Stomach (tissue), 9 donors: ENCODE results near the gene ZNF581. TPM values are rescaled to one million over a fixed set of nuclear protein-coding genes. Genes with fewer than 3 reads are reported as not detected.
A peak's percentile ranks its signal among the peaks of the same experiment; 100 is the strongest.

Source experiments
- DNase-seq, 2 donors: peaks; one replicate each; pipeline versions ENCODE4 v3.0.0 to v3.0.0-alpha.2; 2013 to 2019
- H3K27ac ChIP-seq, 5 donors: fragments of 200-600 bp in 4 of 5; sonication (generic) in 4 of 5; one replicate each; pipeline ENCODE4 v1.5.1; 2013 to 2019; ENCODE audit warnings: mild to moderate bottlenecking in 1 of 5, moderate library complexity in 1 of 5
- H3K27me3 ChIP-seq, 3 donors: fragments of 200-600 bp; sonication (generic); one replicate each; pipeline ENCODE4 v1.5.1; 2017 to 2019; ENCODE audit warnings: mixed run types in 1 of 3
- H3K36me3 ChIP-seq, 4 donors: fragments of 200-600 bp; sonication (generic); 1 replicate in 3 of 4; 2 replicates in 1 of 4; pipeline ENCODE4 v1.5.1; 2016 to 2019
- H3K4me1 ChIP-seq, 4 donors: fragments of 200-600 bp; sonication (generic); one replicate each; pipeline ENCODE4 v1.5.1; 2016 to 2019
- H3K4me3 ChIP-seq, 4 donors: fragments of 200-600 bp; sonication (generic) in 3 of 4; one replicate each; pipeline ENCODE4 v1.5.1; 2016 to 2019; ENCODE audit warnings: mild to moderate bottlenecking in 1 of 4
- H3K9me3 ChIP-seq, 4 donors: fragments of 200-600 bp; sonication (generic); one replicate each; pipeline ENCODE4 v1.5.1; 2016 to 2019
- CTCF ChIP-seq, 7 experiments: fragments of 450-650 bp in 4 of 7; fragments of 200-600 bp in 3 of 7; sonication (generic) in 3 of 7; IDR thresholded peaks; one replicate each; pipeline ENCODE4 v1.5.1; 2016 to 2019; ENCODE audit warnings: antibody characterized with exemption in 7 of 7, control low read depth in 2 of 7, mild to moderate bottlenecking in 1 of 7
- EP300 ChIP-seq: sonication (generic); formaldehyde crosslinking; IDR thresholded peaks from one replicate; pipeline ENCODE4 v1.6.1; 2017; ENCODE audit warnings: antibody characterized with exemption
- POLR2A ChIP-seq, 4 donors: fragments of 450-650 bp; IDR thresholded peaks; one replicate each; pipeline ENCODE4 v1.6.1; 2016; ENCODE audit warnings: antibody characterized with exemption in 4 of 4, control low read depth in 2 of 4, mild to moderate bottlenecking in 1 of 4, moderate library complexity in 1 of 4
- POLR2AphosphoS5 ChIP-seq, 3 donors: sonication (generic); formaldehyde crosslinking; IDR thresholded peaks; one replicate each; pipeline ENCODE4 v1.6.1; 2016; ENCODE audit warnings: antibody characterized with exemption in 3 of 3
- WGBS, 5 donors: extraction: QIAGEN DNeasy Blood & Tissue Kit in 3 of 5; methylation state at CpG; one replicate each; pipeline versions ENCODE4 v1.1.5 to v1.1.7; 2013 to 2018; 5-methylcytosine and 5-hydroxymethylcytosine counted together
- intact Hi-C: fragments of 100-400 bp; cut with DNase I; formaldehyde crosslinking; loops from one replicate; pipeline ENCODE4 v1.15.1; 2023; ENCODE audit warnings: low total_unique reads
- polyA plus RNA-seq, 3 donors: library from polyadenylated mRNA; stranded (reverse); fragments of 200-250 nt; gene quantifications; one replicate each; pipeline ENCODE4 v1.2.3, GENCODE V29; 2013
- total RNA-seq, 5 donors: library from RNA; depleted of rRNA; stranded (reverse); fragments of >200 nt; gene quantifications; one replicate each; pipeline versions ENCODE4 v1.1.0 to v1.2.3, GENCODE V29; 2014 to 2016
- donor health status: healthy with polysubstance abuse.
- donor health status: Bipolar disorder and iron deficiency.
- donor health status: healthy.

ZNF581 gene
- total and polyA plus RNA-seq, 8 donors, result 2.2 to 27.8 (median 11.3) TPM

- WGBS, 5 donors, result 73 to 83% (median 77%) methylated on average over 16 of the region's 16 CpGs
- intact Hi-C loops, result no loop called here
- Histone ChIP-seq H3K27ac (no peak overlapping the region), H3K27me3 (no peaks in the 10 kb centered on the region), H3K36me3 (peaks cover 63 to 78% (median 76%) of the 10 kb centered on the region in 4 donors), H3K9me3 (no peaks in the 10 kb centered on the region), H3K4me1 (peaks cover 39 to 58% (median 45%) of the 10 kb centered on the region in 4 donors), H3K4me3 (no peak overlapping the region)
- DNase-seq, result no peak
- TF ChIP-seq POLR2A (IDR thresholded peaks at IDR 0.05) (no peak), POLR2AphosphoS5 (IDR thresholded peaks at IDR 0.05) (no peak), CTCF (IDR thresholded peaks at IDR 0.05) (no peak), EP300 (no peak)
Observed at GRCh38 chr19:55660991-55661390, 17.5 kb downstream of the ZNF581 start.

- intact Hi-C loops, result no loop called here
- H3K36me3 ChIP-seq, result peaks cover 72 to 86% (median 84%) of the 10 kb centered on the region in 4 donors
Observed at GRCh38 chr19:55661826-55662225, 18.4 kb downstream of the ZNF581 start.

GRCh38 chr19:55663846-55664536, 20.5 kb downstream of the ZNF581 start:
- Histone ChIP-seq H3K36me3 (peaks cover 90 to 100% (median 100%) of the 10 kb centered on the region in 4 donors), H3K4me1 (peaks cover 31 to 53% (median 41%) of the 10 kb centered on the region in 4 donors), H3K27ac (no peak overlapping the region), H3K4me3 (no peak overlapping the region), H3K27me3 (no peaks in the 10 kb centered on the region), H3K9me3 (no peaks in the 10 kb centered on the region)
- WGBS, 5 donors, result 85 to 92% (median 89%) methylated on average over 11 to 20 of the region's 20 CpGs
- no peak for TF ChIP-seq CTCF (IDR thresholded peaks at IDR 0.05)
- no peak for TF ChIP-seq POLR2A (IDR thresholded peaks at IDR 0.05)
- no peak for TF ChIP-seq EP300
- TF ChIP-seq POLR2AphosphoS5 (IDR thresholded peaks at IDR 0.05), result no peak
- intact Hi-C loops, result no loop called here
- DNase-seq, result no peak

More at GRCh38 chr19:55661826-55662225, 18.4 kb downstream of the ZNF581 start:
- no peaks in the 10 kb centered on the region for H3K9me3 ChIP-seq
- H3K27ac ChIP-seq, result no peak overlapping the region
- H3K27me3 ChIP-seq, result no peaks in the 10 kb centered on the region
- peaks cover 32 to 56% (median 42%) of the 10 kb centered on the region in 4 donors for H3K4me1 ChIP-seq
- H3K4me3 ChIP-seq, result no peak overlapping the region
- no peak for TF ChIP-seq CTCF (IDR thresholded peaks at IDR 0.05)
- no peak for TF ChIP-seq POLR2AphosphoS5 (IDR thresholded peaks at IDR 0.05)
- no peak for TF ChIP-seq EP300
- no peak for TF ChIP-seq POLR2A (IDR thresholded peaks at IDR 0.05)
- 65 to 69% (median 68%) methylated on average over 7 of the region's 7 CpGs for WGBS, 5 donors
- DNase-seq, result no peak

GRCh38 chr19:55666343-55667005, 23.0 kb downstream of the ZNF581 start:
- Histone ChIP-seq H3K4me3 (no peak overlapping the region), H3K9me3 (no peaks in the 10 kb centered on the region), H3K36me3 (peaks cover 91 to 100% (median 100%) of the 10 kb centered on the region in 4 donors), H3K4me1 (peaks cover 21 to 50% (median 41%) of the 10 kb centered on the region in 4 donors), H3K27me3 (no peaks in the 10 kb centered on the region), H3K27ac (peak overlapping the region in 1 of 5 donors; percentile 69)
- TF ChIP-seq POLR2AphosphoS5 (IDR thresholded peaks at IDR 0.05) (no peak), CTCF (IDR thresholded peaks at IDR 0.05) (no peak), EP300 (no peak), POLR2A (IDR thresholded peaks at IDR 0.05) (no peak)
- no peak for DNase-seq
- 74 to 85% (median 84%) methylated on average over 7 to 12 of the region's 12 CpGs for WGBS, 5 donors
- intact Hi-C loops, result no loop called here
